DOHH2 (cell line): ENCODE results near the gene CSNK1A1.
"Not testable (repeated sequence)": the region's sequence is repeated elsewhere in the genome, so short reads cannot be mapped to it uniquely, and the experiment has no call there.

Experiments used
- EZH2phosphoT487 ChIP-seq: fragments of 200-600 bp; sonication (generic); IDR thresholded peaks from 2 replicates; pipeline ENCODE4 v1.6.1; 2017; ENCODE audit warnings: borderline replicate concordance, mild to moderate bottlenecking, antibody characterized with exemption, low read length, moderate library complexity, mixed read lengths
- TF ChIP-seq, protein P1 (sequence below): fragments of 200-600 bp; sonication (generic); IDR thresholded peaks from one replicate; pipeline ENCODE4 v1.5.1; 2014; ENCODE audit warnings: antibody characterized with exemption, mild to moderate bottlenecking, low read depth, low read length; ENCODE audit not compliant: poor library complexity, severe bottlenecking

DNA sequence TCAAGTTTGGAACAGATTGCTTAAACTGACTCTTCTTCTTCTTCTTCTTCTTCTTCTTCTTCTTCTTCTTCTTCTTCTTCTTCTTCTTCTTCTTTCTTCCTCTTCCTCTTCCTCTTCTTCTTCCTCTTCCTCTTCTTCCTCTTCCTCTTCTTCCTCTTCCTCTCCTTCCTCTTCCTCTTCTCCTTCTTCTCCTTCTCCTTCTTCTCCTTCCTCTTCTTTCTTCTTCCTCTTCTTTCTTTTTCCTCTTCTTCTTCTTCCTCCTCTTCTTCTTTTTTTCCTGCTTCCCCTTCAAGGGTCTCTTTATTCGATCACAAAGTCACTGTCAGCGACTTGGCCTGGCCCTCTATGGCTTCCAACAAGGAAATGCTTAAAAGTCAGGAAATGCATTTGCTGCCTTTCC, 47.0 kb upstream of the CSNK1A1 start:
- TF ChIP-seq, protein P1, sequence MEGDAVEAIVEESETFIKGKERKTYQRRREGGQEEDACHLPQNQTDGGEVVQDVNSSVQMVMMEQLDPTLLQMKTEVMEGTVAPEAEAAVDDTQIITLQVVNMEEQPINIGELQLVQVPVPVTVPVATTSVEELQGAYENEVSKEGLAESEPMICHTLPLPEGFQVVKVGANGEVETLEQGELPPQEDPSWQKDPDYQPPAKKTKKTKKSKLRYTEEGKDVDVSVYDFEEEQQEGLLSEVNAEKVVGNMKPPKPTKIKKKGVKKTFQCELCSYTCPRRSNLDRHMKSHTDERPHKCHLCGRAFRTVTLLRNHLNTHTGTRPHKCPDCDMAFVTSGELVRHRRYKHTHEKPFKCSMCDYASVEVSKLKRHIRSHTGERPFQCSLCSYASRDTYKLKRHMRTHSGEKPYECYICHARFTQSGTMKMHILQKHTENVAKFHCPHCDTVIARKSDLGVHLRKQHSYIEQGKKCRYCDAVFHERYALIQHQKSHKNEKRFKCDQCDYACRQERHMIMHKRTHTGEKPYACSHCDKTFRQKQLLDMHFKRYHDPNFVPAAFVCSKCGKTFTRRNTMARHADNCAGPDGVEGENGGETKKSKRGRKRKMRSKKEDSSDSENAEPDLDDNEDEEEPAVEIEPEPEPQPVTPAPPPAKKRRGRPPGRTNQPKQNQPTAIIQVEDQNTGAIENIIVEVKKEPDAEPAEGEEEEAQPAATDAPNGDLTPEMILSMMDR: not testable (repeated sequence)
- TF ChIP-seq EZH2phosphoT487: not testable (repeated sequence)
